ENCODE data around the gene CATSPERB. TPM values are rescaled to one million over a fixed set of nuclear protein-coding genes. Genes with fewer than 3 reads are reported as not detected.

The CATSPERB gene
- total and polyA plus RNA-seq, 2 of the 8 experiments (the other 6 are each of a cell fraction or from before 2014, with no cell fraction given): 0.11 to 0.30 TPM

DNA sequence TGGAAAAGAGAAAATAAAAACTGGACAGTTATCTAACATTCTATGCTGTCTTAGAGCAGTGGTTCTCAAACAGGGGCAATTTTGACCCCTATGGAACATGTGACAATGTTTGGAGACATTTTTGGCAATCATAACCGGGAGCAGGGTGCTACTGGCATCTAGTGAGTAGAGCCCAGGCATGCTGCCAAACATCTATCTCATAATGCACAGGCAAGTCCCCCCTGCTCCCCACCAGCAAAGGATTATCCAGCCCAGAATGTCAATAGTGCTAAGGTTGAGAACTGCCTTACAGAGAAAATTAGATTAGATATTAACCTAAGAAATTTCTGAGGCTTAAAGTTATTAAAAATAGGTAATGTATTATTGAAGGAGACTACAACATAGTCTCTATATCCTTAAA lies 22.9 kb upstream of the CATSPERB start:
- DNase-seq (ENCODE audit: low read depth in 1 of 2, low spot score in 2 of 2) (no peak), FAIRE-seq (no peak)
- no peak overlapping the region for H4K8ac ChIP-seq (ENCODE audit: extremely low read depth, insufficient read depth, low read length)
- H2BK5ac ChIP-seq (ENCODE audit: low read depth, low read length): no peak overlapping the region
- H2BK120ac ChIP-seq (replicated peaks; ENCODE audit: low read depth, low read length): no peak overlapping the region
- no peaks in the 10 kb centered on the region for H4K20me1 ChIP-seq (replicated peaks in 1 of 2; ENCODE audit: control insufficient read depth in 1 of 2, insufficient read depth in 2 of 2, low read length in 2 of 2)
- no peaks in the 10 kb centered on the region; the same call in 1 of the 2 replicates for H3K23me2 ChIP-seq (ENCODE audit: low read depth, low read length)
- H3K14ac ChIP-seq (ENCODE audit: insufficient read length): no peak overlapping the region
- H3K36me3 ChIP-seq (ENCODE audit: control insufficient read depth in 2 of 4, insufficient read depth in 4 of 4, low read length in 3 of 4): no peaks in the 10 kb centered on the region
- no peak overlapping the region for H3K56ac ChIP-seq (replicated peaks; ENCODE audit: insufficient read length, low read depth, low read length)
- H3K79me2 ChIP-seq (ENCODE audit: control insufficient read depth in 1 of 2, insufficient read depth in 2 of 2, low read length in 2 of 2): no peaks in the 10 kb centered on the region
- H2BK20ac ChIP-seq (ENCODE audit: low read length): no peak overlapping the region
- CTCF ChIA-PET (ENCODE audit: partially characterized antibody): no interaction called here
- TF ChIP-seq CEBPB (IDR thresholded peaks at IDR 0.05; ENCODE audit: low read depth, low read length) (no peak), ASH2L (IDR thresholded peaks at IDR 0.05; ENCODE audit: low read length) (no peak)
- H3K27ac ChIP-seq (ENCODE audit: low read depth, low read length): no peak overlapping the region
- H2BK12ac ChIP-seq (ENCODE audit: low read depth, low read length): no peak overlapping the region
- POLR2A ChIA-PET (ENCODE audit: partially characterized antibody): interaction anchor here (0.7 kb wide), 1 partner anchor 39 kb away, joined by 3 read pairs; no protein-coding TSS in a partner anchor
- no peak overlapping the region for H2AK5ac ChIP-seq (ENCODE audit: low read depth, low read length)
- H3K4ac ChIP-seq (replicated peaks; ENCODE audit: insufficient read length, low read depth, low read length): no peak overlapping the region
- H3K79me1 ChIP-seq (ENCODE audit: low read depth, low read length): no peaks in the 10 kb centered on the region
- no peaks in the 10 kb centered on the region; a peak in 1 of 7 replicates for H3K4me1 ChIP-seq (replicated peaks in 1 of 4; ENCODE audit: control insufficient read depth in 3 of 4, insufficient read depth in 4 of 4, low read length in 3 of 4)
- no peak overlapping the region for H3K9ac ChIP-seq (replicated peaks in 1 of 4; ENCODE audit: extremely low read depth in 1 of 4, low read depth in 3 of 4, low read length in 3 of 4)
- no peak overlapping the region for H3K18ac ChIP-seq (ENCODE audit: extremely low read depth, low read length)
- H4K91ac ChIP-seq (replicated peaks; ENCODE audit: insufficient read length, low read length): no peak overlapping the region
- H3K23ac ChIP-seq (ENCODE audit: insufficient read length): no peak overlapping the region
- H3K4me3 ChIP-seq (ENCODE audit: extremely low read depth in 1 of 4, insufficient read depth in 2 of 4, low read depth in 3 of 4, low read length in 4 of 4): no peak overlapping the region
- no peak overlapping the region for H4K5ac ChIP-seq (ENCODE audit: insufficient read length, low read depth, low read length)
- H2BK15ac ChIP-seq (ENCODE audit: low read length): no peak overlapping the region
- H3K4me2 ChIP-seq (ENCODE audit: insufficient read depth in 1 of 2, low read depth in 2 of 2, low read length in 2 of 2): no peak overlapping the region
- H3K9me3 ChIP-seq (ENCODE audit: insufficient read depth in 2 of 2, low read depth in 1 of 2, low read length in 1 of 2): no peaks in the 10 kb centered on the region
- no peak overlapping the region for H2AFZ ChIP-seq (ENCODE audit: low read length)
- 80% methylated on average over 1 of the region's 1 CpG; no CpG with 5 or more reads in 1 of the 2 experiments for WGBS, 2 experiments (ENCODE audit: extremely low coverage in 1 of 2, insufficient coverage in 1 of 2, insufficient read length in 1 of 2, insufficient replicate concordance in 2 of 2, low coverage in 1 of 2, low lambda C conversion rate in 2 of 2, missing lambda C conversion rate in 1 of 2)
- no peaks in the 10 kb centered on the region for H3K27me3 ChIP-seq (replicated peaks in 1 of 4; ENCODE audit: control insufficient read depth in 3 of 4, extremely low read depth in 1 of 4, insufficient read depth in 3 of 4, low read length in 3 of 4)

All from H1 (cell line).